HEK293 (cell line): Measurements from ENCODE around the gene GALK1.

Experiments
- CTCF ChIA-PET: fragments of 350-600 bp; formaldehyde crosslinking; extraction: SDS; loops from one replicate; lab custom pipeline; 2021; ENCODE audit warnings: antibody characterized with exemption; lab: Yijun Ruan, JAX
- POLR2A ChIA-PET: fragments of 300-600 bp; formaldehyde crosslinking; extraction: SDS; loops from one replicate; lab custom pipeline; 2020; ENCODE audit warnings: antibody characterized with exemption, inconsistent platforms; lab: Yijun Ruan, JAX
- H3K27ac ChIP-seq: fragments of 200-500 bp; sonication (Bioruptor generic); 2 replicates; pipeline ENCODE4 v1.5.1; 2014; ENCODE audit warnings: low read depth, low read length, control low read depth, inconsistent platforms; ENCODE audit errors: extremely low read depth
- H3K36me3 ChIP-seq, 2 experiments: fragments of 200-500 bp in 1 of 2; sonication (Bioruptor generic) in 1 of 2; 1 replicate in 1 of 2; 2 replicates in 1 of 2; pipeline ENCODE4 v1.5.1; 2014 to 2017; ENCODE audit warnings: inconsistent platforms in 2 of 2, low read length in 2 of 2; ENCODE audit not compliant: control insufficient read depth in 2 of 2, insufficient read depth in 1 of 2
- H3K4me1 ChIP-seq: fragments of 200-500 bp; sonication (Bioruptor generic); 2 replicates; pipeline ENCODE4 v1.5.1; 2014; ENCODE audit warnings: mild to moderate bottlenecking, low read length, inconsistent platforms; ENCODE audit not compliant: control insufficient read depth, insufficient read depth
- H3K4me3 ChIP-seq: 2 replicates; pipeline ENCODE4 v1.5.1; 2011; ENCODE audit warnings: low read depth, mild to moderate bottlenecking, control low read depth, low read length, moderate library complexity
- H3K9me3 ChIP-seq: fragments of 200-500 bp; sonication (Bioruptor generic); 2 replicates; pipeline ENCODE4 v1.5.1; 2014; ENCODE audit warnings: low read depth, low read length, inconsistent platforms; ENCODE audit not compliant: control insufficient read depth, insufficient read depth
- BCL11A ChIP-seq: fragments of 450-650 bp; formaldehyde crosslinking; IDR thresholded peaks from 2 replicates; pipeline ENCODE4 v1.5.1; 2016; ENCODE audit warnings: low read depth, missing biosample characterization, missing genetic modification characterization
- GLIS1 ChIP-seq: fragments of 450-650 bp; formaldehyde crosslinking; IDR thresholded peaks from 2 replicates; pipeline ENCODE4 v1.5.1; 2016; ENCODE audit warnings: missing biosample characterization, missing genetic modification characterization
- KLF1 ChIP-seq: fragments of 450-650 bp; formaldehyde crosslinking; IDR thresholded peaks from 2 replicates; pipeline ENCODE4 v1.5.1; 2016; ENCODE audit warnings: missing biosample characterization, missing genetic modification characterization
- SP7 ChIP-seq: fragments of 450-650 bp; formaldehyde crosslinking; IDR thresholded peaks from 2 replicates; pipeline ENCODE4 v1.5.1; 2016; ENCODE audit warnings: missing biosample characterization, missing genetic modification characterization
- TRIM28 ChIP-seq: IDR thresholded peaks from 2 replicates; pipeline ENCODE4 v1.6.1; 2011; ENCODE audit warnings: low read length, control low read depth, borderline replicate concordance
- ZBTB48 ChIP-seq: fragments of 450-650 bp; formaldehyde crosslinking; IDR thresholded peaks from 2 replicates; pipeline ENCODE4 v1.5.1; 2016; ENCODE audit warnings: missing biosample characterization, missing genetic modification characterization
- ZEB2 ChIP-seq: fragments of 450-650 bp; formaldehyde crosslinking; IDR thresholded peaks from 2 replicates; pipeline ENCODE4 v1.5.1; 2016; ENCODE audit warnings: missing biosample characterization, missing genetic modification characterization
- ZFP69B ChIP-seq: fragments of 450-650 bp; formaldehyde crosslinking; IDR thresholded peaks from 2 replicates; pipeline ENCODE4 v1.5.1; 2016; ENCODE audit warnings: missing biosample characterization, missing genetic modification characterization
- ZNF239 ChIP-seq: fragments of 450-650 bp; formaldehyde crosslinking; IDR thresholded peaks from 2 replicates; pipeline ENCODE4 v1.5.1; 2016; ENCODE audit warnings: missing biosample characterization, missing genetic modification characterization
- ZNF24 ChIP-seq: fragments of 450-650 bp; formaldehyde crosslinking; IDR thresholded peaks from 2 replicates; pipeline ENCODE4 v1.5.1; 2016; ENCODE audit warnings: missing biosample characterization, missing genetic modification characterization
- ZNF394 ChIP-seq: fragments of 450-650 bp; formaldehyde crosslinking; IDR thresholded peaks from 2 replicates; pipeline ENCODE4 v1.5.1; 2016; ENCODE audit warnings: missing biosample characterization, missing genetic modification characterization, mild to moderate bottlenecking, moderate library complexity, borderline replicate concordance
- ZNF548 ChIP-seq: fragments of 450-650 bp; formaldehyde crosslinking; IDR thresholded peaks from 2 replicates; pipeline ENCODE4 v1.5.1; 2016; ENCODE audit warnings: missing biosample characterization, missing genetic modification characterization
- ZNF610 ChIP-seq: fragments of 450-650 bp; formaldehyde crosslinking; IDR thresholded peaks from 2 replicates; pipeline ENCODE4 v1.5.1; 2016; ENCODE audit warnings: missing biosample characterization, missing genetic modification characterization, borderline replicate concordance
- ZNF629 ChIP-seq: fragments of 450-650 bp; formaldehyde crosslinking; IDR thresholded peaks from 2 replicates; pipeline ENCODE4 v1.5.1; 2017; ENCODE audit warnings: missing biosample characterization, missing genetic modification characterization
- ZNF654 ChIP-seq: fragments of 450-650 bp; formaldehyde crosslinking; IDR thresholded peaks from 2 replicates; pipeline ENCODE4 v1.5.1; 2016; ENCODE audit warnings: low read depth, missing biosample characterization, missing genetic modification characterization
- ZNF658 ChIP-seq: fragments of 450-650 bp; formaldehyde crosslinking; IDR thresholded peaks from 2 replicates; pipeline ENCODE4; 2016; ENCODE audit warnings: missing biosample characterization, missing genetic modification characterization
- ZNF707 ChIP-seq: fragments of 450-650 bp; formaldehyde crosslinking; IDR thresholded peaks from 2 replicates; pipeline ENCODE4 v1.5.1; 2016; ENCODE audit warnings: missing biosample characterization, missing genetic modification characterization
- ZNF76 ChIP-seq: fragments of 450-650 bp; formaldehyde crosslinking; IDR thresholded peaks from 2 replicates; pipeline ENCODE4; 2016; ENCODE audit warnings: low read depth, missing biosample characterization, missing genetic modification characterization, borderline replicate concordance
- ZNF785 ChIP-seq: fragments of 450-650 bp; formaldehyde crosslinking; IDR thresholded peaks from 2 replicates; pipeline ENCODE4 v1.5.1; 2016; ENCODE audit warnings: missing biosample characterization, missing genetic modification characterization
- ZNF792 ChIP-seq: fragments of 450-650 bp; formaldehyde crosslinking; IDR thresholded peaks from 2 replicates; pipeline ENCODE4 v1.5.1; 2016; ENCODE audit warnings: missing biosample characterization, missing genetic modification characterization
- ZSCAN16 ChIP-seq: fragments of 450-650 bp; formaldehyde crosslinking; IDR thresholded peaks from 2 replicates; pipeline ENCODE4 v1.5.1; 2016; ENCODE audit warnings: missing biosample characterization, missing genetic modification characterization
- TF ChIP-seq, protein P1 (sequence below): fragments of 450-650 bp; formaldehyde crosslinking; IDR thresholded peaks from 2 replicates; pipeline ENCODE4 v1.5.1; 2017; ENCODE audit warnings: missing biosample characterization, mild to moderate bottlenecking, missing genetic modification characterization, moderate library complexity
- TF ChIP-seq, protein P2 (sequence below): fragments of 450-650 bp; formaldehyde crosslinking; IDR thresholded peaks from 2 replicates; pipeline ENCODE4 v1.5.1; 2016; ENCODE audit warnings: missing biosample characterization, missing genetic modification characterization
- TF ChIP-seq, protein P3 (sequence below): fragments of 450-650 bp; formaldehyde crosslinking; IDR thresholded peaks from 2 replicates; pipeline ENCODE4 v1.5.1; 2017; ENCODE audit warnings: missing biosample characterization, missing genetic modification characterization
- TF ChIP-seq, protein P4 (sequence below): fragments of 450-650 bp; formaldehyde crosslinking; IDR thresholded peaks from 2 replicates; pipeline ENCODE4 v1.5.1; 2016; ENCODE audit warnings: missing biosample characterization, missing genetic modification characterization
- TF ChIP-seq, protein P5 (sequence below): IDR thresholded peaks from 2 replicates; pipeline ENCODE4 v1.6.1; 2011; ENCODE audit warnings: mild to moderate bottlenecking, low read depth, low read length, borderline replicate concordance

The GALK1 gene

DNA sequence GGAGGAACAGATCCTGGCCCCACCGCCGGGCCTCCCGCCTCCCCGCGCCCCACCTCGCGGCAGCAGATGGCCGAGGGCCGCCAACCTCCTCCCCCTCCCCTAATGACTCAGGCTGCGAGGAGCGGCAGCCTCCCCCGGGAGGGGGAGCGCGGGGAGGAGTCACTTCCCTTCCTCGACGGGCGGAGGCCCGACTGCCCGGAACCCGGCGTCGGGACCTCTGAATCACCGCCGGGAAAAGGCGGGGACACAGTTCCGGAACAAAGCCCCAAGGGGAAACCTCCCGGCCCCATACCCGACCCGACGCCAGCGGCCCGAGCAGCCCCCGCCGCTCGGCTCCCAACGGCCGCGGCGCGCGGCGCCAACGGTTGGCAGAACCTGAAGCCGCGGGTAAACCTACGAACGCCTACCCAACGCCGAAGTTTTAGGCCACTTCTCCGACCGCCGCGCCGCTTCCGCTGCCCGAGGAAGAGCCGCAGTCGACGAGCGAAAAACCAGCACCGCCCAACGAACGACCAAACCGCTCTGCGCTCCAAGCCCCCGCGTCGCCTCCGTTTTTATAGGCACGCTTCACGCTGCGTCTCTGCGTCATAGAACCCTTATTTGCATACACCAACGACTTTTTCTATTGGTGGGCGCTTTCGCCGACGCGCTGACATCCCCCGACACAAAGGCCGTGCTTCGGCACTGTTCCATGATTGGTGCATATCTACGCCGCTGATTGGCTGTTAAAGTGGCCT is 14.4 kb upstream of the GALK1 start:
- Histone ChIP-seq H3K9me3 (no peaks in the 10 kb centered on the region), H3K4me1 (peaks cover 17% of the 10 kb centered on the region; the same call in 1 of the 2 replicates), H3K4me3 (peak overlapping the region; percentile 72), H3K27ac (peak overlapping the region; percentile 94), H3K36me3 (peaks cover 0 to 43% of the 10 kb centered on the region in 2 experiments; a peak in 2 of 3 replicates)
- ChIA-PET CTCF (interaction anchor here (0.6 to 9.4 kb wide), 11 partner anchors 16 to 612 kb away, joined by 3 to 73 read pairs (median 5); partner anchors contain the start of genes GALK1 and RECQL5), POLR2A (interaction anchor here (0.6 to 8.1 kb wide), 89 partner anchors 8 to 906 kb away, joined by 3 to 234 read pairs (median 5); partner anchors contain the start of genes ACOX1, CDK3, FBF1 and FDXR)
- TF ChIP-seq GLIS1 (tag by site-specific recombination) (peak; percentile 79; the same call in 1 of the 2 replicates), ZNF658 (tag by site-specific recombination) (no peak), ZNF629 (tag by site-specific recombination) (peak; percentile 98), ZSCAN16 (tag by site-specific recombination) (peak; percentile 58; the same call in 1 of the 2 replicates), ZNF610 (peak; percentile 96), ZNF76 (tag by site-specific recombination) (peak; percentile 74; the same call in 1 of the 2 replicates), ZFP69B (peak; percentile 61), ZNF654 (tag by site-specific recombination) (no peak), ZNF707 (tag by site-specific recombination) (no peak), ZBTB48 (tag by site-specific recombination) (no peak), ZNF394 (tag by site-specific recombination) (peak; percentile 67), BCL11A (no peak), ZNF239 (tag by site-specific recombination) (peak; percentile 78; the same call in 1 of the 2 replicates), TRIM28 (no peak), ZNF24 (0 out of 2 replicates have a peak, but pooled peaks have one; percentile 46), ZNF548 (no peak), ZEB2 (tag by site-specific recombination) (peak; percentile 27; the same call in 1 of the 2 replicates), ZNF792 (tag by site-specific recombination) (0 out of 2 replicates have a peak, but pooled peaks have one; percentile 34), SP7 (tag by site-specific recombination) (peak; percentile 78), KLF1 (peak; percentile 63; the same call in 1 of the 2 replicates), ZNF785 (peak; percentile 78)
- TF ChIP-seq, protein P1, sequence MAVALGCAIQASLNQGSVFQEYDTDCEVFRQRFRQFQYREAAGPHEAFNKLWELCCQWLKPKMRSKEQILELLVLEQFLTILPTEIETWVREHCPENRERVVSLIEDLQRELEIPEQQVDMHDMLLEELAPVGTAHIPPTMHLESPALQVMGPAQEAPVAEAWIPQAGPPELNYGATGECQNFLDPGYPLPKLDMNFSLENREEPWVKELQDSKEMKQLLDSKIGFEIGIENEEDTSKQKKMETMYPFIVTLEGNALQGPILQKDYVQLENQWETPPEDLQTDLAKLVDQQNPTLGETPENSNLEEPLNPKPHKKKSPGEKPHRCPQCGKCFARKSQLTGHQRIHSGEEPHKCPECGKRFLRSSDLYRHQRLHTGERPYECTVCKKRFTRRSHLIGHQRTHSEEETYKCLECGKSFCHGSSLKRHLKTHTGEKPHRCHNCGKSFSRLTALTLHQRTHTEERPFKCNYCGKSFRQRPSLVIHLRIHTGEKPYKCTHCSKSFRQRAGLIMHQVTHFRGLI (tag by site-specific recombination): 0 out of 2 replicates have a peak, but pooled peaks have one; percentile 68
- TF ChIP-seq, protein P2, sequence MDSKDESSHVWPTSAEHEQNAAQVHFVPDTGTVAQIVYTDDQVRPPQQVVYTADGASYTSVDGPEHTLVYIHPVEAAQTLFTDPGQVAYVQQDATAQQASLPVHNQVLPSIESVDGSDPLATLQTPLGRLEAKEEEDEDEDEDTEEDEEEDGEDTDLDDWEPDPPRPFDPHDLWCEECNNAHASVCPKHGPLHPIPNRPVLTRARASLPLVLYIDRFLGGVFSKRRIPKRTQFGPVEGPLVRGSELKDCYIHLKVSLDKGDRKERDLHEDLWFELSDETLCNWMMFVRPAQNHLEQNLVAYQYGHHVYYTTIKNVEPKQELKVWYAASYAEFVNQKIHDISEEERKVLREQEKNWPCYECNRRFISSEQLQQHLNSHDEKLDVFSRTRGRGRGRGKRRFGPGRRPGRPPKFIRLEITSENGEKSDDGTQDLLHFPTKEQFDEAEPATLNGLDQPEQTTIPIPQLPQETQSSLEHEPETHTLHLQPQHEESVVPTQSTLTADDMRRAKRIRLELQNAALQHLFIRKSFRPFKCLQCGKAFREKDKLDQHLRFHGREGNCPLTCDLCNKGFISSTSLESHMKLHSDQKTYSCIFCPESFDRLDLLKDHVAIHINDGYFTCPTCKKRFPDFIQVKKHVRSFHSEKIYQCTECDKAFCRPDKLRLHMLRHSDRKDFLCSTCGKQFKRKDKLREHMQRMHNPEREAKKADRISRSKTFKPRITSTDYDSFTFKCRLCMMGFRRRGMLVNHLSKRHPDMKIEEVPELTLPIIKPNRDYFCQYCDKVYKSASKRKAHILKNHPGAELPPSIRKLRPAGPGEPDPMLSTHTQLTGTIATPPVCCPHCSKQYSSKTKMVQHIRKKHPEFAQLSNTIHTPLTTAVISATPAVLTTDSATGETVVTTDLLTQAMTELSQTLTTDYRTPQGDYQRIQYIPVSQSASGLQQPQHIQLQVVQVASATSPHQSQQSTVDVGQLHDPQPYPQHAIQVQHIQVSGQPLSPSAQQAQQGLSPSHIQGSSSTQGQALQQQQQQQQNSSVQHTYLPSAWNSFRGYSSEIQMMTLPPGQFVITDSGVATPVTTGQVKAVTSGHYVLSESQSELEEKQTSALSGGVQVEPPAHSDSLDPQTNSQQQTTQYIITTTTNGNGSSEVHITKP (tag by site-specific recombination): peak; percentile 11; the same call in 1 of the 2 replicates
- TF ChIP-seq, protein P3, sequence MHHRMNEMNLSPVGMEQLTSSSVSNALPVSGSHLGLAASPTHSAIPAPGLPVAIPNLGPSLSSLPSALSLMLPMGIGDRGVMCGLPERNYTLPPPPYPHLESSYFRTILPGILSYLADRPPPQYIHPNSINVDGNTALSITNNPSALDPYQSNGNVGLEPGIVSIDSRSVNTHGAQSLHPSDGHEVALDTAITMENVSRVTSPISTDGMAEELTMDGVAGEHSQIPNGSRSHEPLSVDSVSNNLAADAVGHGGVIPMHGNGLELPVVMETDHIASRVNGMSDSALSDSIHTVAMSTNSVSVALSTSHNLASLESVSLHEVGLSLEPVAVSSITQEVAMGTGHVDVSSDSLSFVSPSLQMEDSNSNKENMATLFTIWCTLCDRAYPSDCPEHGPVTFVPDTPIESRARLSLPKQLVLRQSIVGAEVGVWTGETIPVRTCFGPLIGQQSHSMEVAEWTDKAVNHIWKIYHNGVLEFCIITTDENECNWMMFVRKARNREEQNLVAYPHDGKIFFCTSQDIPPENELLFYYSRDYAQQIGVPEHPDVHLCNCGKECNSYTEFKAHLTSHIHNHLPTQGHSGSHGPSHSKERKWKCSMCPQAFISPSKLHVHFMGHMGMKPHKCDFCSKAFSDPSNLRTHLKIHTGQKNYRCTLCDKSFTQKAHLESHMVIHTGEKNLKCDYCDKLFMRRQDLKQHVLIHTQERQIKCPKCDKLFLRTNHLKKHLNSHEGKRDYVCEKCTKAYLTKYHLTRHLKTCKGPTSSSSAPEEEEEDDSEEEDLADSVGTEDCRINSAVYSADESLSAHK (tag by site-specific recombination): no peak
- TF ChIP-seq, protein P4, sequence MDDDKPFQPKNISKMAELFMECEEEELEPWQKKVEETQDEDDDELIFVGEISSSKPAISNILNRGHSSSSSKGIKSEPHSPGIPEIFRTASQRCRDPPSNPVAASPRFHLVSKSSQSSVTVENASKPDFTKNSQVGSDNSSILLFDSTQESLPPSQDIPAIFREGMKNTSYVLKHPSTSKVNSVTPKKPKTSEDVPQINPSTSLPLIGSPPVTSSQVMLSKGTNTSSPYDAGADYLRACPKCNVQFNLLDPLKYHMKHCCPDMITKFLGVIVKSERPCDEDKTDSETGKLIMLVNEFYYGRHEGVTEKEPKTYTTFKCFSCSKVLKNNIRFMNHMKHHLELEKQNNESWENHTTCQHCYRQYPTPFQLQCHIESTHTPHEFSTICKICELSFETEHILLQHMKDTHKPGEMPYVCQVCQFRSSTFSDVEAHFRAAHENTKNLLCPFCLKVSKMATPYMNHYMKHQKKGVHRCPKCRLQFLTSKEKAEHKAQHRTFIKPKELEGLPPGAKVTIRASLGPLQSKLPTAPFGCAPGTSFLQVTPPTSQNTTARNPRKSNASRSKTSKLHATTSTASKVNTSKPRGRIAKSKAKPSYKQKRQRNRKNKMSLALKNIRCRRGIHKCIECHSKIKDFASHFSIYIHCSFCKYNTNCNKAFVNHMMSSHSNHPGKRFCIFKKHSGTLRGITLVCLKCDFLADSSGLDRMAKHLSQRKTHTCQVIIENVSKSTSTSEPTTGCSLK (tag by site-specific recombination): no peak
- TF ChIP-seq, protein P5, sequence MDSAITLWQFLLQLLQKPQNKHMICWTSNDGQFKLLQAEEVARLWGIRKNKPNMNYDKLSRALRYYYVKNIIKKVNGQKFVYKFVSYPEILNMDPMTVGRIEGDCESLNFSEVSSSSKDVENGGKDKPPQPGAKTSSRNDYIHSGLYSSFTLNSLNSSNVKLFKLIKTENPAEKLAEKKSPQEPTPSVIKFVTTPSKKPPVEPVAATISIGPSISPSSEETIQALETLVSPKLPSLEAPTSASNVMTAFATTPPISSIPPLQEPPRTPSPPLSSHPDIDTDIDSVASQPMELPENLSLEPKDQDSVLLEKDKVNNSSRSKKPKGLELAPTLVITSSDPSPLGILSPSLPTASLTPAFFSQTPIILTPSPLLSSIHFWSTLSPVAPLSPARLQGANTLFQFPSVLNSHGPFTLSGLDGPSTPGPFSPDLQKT: no peak
